GM18517 (cell line): ENCODE results near the gene RNU5B-1.

Source experiments
- ATAC-seq: cut with Tn5 transposase; IDR thresholded peaks from one replicate; pipeline ENCODE4 v1.9.1; 2021; ENCODE audit warnings: mild to moderate bottlenecking, moderate library complexity; ENCODE audit not compliant: unreplicated experiment

RNU5B-1 gene

DNA sequence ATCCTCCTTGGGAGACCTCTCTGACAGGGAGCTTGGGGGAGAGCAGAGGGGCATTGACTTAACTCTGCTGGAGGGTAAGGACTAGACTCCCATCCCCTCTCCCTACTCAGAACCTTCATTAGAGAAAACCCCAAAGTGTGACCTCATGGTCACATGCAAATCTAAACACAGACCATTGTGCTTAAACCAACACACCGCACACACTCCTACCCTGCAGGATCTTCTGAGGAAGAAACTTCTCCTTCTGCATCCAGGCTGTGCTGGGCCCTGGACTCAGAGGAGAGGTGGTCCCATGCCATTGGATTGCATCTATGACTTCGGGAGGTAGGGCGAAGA is 17.0 kb upstream of the RNU5B-1 start:
- no peak for ATAC-seq

DNA sequence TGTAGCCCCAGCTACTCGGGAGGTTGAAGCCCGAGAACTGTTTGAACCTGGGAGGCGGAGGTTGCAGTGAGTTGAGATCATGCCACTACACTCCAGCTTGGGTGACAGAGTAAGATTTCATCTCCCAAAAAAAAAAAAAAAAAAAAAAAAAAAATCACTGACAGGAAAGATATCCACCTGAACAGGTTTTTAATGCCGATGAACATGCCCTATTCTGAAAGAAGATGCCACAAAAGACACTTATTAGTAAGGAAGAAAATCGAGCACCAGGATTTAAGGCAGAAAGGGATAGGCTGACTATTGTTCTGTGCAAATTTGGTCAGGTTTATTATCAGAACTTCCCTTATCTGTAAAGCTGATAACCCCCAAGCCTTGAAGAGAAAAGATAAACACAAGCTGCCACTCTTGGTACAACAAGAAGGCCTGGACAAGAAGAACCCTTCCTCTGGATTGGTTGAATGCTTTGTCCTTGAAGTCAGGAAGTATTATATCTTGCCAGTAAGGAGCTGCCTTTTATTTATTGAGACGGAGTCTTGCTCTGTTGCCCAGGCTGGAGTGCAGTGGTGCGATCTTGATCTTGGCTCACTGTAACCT is 15.1 kb upstream of the RNU5B-1 start:
- no peak for ATAC-seq

DNA sequence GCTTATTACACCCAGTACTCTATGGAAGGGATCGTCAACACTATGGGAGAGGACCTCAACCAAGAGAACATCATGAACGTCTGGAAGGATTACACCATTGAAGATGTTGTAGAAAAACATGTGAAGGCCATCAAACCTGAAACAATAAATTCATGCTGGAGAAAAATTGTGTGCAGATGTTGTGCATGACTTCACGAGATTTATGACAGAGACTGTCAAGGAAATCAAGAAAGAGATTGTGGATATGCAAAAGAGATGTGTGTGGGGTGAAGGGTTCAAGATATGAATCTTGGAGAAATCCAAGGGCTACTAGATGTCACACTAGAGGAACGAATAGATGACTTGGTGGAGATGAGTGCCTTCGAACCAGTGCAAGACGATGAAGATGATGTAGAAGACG is 14.2 kb upstream of the RNU5B-1 start:
- no peak for ATAC-seq

DNA sequence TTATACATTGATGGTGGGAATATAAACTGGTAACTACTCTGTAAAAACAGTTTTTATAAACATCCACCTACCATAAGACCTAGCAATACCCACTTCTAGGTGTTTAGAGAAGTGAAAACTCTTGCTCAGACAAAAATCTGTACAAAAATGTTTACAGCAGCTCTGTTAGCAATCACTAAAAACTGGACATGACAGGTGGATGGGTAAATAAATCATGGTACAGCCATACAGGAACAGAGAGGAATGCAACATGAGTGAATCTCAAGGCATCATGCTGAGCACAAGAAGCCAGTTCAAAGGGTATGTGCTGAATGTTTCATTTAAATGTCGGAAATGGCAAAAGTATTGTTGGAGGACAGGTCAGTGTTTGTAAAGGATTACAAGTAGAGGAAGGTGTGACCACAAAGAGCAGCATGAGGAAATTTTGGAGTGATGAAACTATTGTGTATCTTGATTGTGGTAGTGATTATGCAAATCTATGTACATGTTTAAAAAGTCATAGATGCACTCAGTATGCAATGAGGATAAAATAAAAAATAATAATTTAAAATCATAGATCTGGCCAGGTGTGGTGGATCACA is 11.4 kb upstream of the RNU5B-1 start:
- ATAC-seq = no peak

DNA sequence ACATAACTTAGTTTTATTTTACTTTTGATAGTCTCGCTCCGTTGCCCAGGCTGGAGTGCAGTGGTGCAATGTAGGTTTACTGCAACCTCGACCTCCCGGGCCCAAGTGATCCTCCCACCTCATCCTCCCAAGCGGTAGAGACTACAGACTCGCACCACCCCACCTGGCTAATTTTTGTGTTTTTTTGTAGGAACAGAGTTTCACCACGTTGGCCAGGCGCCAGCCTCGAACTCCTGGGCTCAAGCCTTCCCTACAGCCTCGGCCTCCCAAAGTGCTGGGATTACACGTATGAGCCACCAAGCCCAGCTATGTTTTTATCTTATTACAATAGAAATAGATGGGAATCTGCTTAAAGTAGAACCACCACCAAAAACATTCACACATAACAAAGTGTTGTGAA is 5.7 kb upstream of the RNU5B-1 start:
- ATAC-seq = no peak

DNA sequence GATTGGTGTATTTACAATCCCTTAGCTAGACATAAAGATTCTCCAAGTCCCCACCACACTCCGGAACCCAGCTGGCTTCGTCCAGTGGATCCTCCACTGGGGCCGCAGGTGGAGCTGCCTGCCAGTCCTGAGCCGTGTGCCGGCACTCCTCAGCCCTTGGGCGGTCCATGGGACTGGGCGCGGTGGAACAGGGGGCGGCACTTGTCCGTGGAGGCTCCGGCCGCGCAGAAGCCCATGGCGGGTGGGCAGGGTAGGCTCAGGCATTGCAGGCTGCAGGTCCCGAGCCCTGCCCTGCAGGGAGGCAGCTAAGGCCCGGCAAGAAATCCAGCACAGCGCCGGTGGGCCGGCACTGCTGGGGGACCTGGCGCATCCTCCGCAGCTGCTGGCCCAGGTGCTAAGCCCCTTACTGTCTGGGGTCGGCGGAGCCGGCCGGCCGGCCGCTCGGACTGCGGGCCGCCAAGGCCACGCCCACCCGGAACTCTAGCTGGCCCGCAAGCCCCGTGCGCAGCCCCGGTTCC is 3.5 kb upstream of the RNU5B-1 start:
- no peak for ATAC-seq

DNA sequence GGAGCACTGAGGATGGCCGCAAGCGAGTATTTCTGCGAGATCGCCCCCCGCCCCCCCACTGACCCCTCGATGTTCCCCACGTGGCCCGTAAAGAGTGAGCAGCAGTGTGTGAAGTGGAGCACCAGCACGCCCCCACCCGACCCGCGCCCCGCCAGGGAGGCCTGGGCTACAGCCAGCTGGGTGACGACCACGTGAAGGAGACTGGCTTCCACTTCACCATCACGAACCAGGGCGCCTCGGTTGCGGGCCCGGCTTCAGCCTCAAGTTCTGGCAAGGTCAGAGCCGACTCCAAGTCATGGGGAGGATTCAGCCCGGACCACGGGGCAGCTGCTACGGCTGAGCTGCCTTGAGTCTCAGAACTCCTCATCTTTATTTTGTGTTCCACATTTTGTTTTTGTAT is 2.4 kb upstream of the RNU5B-1 start:
- ATAC-seq = no peak

DNA sequence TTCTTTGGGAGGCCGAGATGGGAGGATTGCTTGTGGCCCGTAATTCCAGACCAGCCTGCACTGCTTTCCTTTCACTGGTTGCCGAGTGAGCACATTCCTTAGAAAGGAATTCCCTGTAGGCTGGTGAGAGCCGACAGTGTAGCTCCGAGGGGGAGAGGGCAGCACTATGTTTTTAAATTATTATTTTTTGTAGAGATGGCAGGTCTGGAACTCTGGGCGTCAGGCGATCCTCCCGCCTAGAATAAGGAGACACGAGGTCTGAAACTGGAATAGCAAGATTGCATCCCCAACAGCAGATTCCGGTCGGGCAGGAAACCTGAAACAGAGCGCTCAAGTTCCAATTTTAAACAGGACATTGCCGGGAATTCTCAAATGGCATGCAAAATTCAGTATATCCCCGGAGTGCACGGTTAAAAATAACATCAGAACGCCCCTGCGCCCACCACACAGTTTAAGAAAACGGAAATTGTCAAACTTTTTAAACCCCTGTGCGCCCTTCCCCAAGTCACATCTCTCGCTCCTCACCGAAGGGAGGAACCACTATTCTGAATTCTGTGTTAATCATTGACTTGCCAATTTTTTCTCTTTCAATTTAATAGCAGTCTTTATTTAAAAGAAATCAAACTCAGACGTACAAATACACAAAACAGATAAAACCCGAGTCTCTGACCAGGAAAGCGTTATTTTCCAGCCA is 643 bp upstream of the RNU5B-1 start:
- no peak for ATAC-seq

DNA sequence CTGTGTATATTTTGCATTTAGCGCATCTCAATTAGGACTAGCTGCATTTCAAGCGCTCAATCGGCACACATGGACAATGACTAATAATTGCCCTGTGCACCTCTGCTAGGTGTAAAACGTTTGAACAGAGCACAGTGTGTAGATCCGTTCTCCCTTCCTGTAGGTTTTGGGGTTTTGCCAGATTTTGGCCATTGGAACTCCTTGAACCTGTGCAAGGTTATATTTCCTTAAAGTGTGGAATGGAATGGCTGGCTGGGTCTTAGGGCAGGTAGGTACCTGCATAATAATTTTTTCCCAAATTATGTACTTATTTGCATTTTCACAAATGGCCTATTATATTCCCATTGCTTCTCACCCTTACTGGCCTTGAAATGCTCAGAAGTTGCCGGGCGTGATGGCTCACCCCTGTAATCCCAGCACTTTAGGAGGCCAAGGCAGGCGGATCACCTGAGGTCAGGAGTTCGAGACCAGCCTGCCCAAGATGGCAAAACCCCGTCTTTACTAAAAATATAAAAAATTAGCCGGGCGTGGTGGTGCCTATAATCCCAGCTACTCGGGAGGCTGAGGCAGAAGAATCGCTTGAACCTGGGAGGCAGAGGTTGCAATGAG is 777 bp downstream of the RNU5B-1 start:
- no peak for ATAC-seq

DNA sequence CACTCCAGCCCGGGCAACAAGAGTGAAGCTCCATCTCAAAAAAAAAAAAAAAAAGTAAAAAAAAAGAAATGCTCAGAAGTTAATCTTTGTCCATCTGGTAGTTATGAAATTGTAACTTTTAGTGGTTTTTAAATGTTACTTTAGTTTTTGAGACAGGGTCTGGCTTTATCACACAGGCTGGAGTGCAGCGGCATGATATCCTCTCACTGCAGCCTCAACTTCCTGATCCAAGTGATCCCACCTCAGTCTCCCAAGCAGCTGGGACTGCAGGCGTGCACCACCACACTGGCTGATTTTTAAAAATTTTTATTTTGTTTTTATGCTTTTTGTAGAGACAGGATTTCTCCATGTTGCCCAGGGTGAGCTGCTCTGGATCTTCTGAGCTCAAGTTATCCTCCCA is 1.3 kb downstream of the RNU5B-1 start:
- no peak for ATAC-seq

DNA sequence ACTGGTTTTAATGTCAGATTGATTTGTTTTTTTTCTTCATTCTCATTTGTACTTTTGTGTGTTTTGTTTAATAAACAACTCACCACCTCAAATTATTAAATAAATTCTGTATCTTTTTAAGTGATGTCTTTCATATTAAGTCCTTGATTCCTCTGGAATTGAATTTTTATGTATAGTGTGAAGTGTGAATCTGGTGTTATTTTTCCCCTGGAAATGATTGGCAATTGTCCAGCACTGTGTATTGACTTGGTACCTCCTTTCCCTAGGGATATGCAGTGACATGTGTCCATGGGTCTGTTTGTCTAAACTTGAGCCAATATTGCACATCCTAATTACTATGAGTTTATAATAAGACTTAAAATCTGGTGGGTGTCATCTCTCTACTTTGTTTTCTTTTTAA is 2.1 kb downstream of the RNU5B-1 start:
- no peak for ATAC-seq

DNA sequence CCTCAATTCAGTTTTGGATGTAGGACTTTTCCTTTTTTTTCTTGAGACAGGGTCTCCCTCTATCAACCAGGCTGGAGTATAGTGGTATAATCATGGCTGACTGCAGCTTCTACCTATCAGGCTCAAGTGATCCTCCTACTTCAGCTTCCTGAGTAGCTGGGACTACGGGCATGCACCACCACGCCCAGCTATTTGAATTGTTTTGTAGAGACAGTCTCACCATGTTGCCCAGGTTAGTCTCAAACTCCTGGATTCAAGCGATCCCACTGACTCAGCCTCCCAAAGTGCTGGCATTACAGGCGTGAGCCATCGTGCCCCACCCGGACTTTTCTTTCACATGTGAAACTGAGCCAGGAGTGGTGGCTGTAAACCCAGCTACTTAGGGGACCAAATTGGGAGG is 3.5 kb downstream of the RNU5B-1 start:
- no peak for ATAC-seq

DNA sequence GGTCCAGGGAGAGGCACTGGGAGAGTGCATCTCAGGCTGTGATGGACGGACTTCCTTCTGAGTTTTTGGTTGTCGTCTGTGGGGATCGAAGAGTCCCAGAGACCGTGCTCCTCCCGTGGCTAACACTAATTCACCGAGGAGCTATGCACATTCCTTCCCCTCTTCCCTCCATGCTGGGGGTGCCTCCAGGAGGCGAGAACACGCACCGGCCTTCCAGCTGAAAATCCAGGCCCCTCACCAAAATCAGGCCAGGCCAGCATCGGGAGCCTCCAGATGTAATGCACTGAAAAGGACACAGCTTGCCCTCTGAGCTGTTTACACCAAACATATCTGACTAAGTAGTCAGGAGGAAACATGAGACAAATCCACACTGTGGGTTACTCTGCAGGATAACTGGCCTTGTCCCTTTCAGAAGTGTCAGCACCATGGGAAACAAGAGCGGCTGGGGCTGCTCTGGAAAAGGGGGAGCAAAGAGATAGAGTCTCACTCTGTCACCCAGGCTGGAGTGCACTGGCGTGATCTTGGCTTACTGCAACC is 5.5 kb downstream of the RNU5B-1 start:
- no peak for ATAC-seq

DNA sequence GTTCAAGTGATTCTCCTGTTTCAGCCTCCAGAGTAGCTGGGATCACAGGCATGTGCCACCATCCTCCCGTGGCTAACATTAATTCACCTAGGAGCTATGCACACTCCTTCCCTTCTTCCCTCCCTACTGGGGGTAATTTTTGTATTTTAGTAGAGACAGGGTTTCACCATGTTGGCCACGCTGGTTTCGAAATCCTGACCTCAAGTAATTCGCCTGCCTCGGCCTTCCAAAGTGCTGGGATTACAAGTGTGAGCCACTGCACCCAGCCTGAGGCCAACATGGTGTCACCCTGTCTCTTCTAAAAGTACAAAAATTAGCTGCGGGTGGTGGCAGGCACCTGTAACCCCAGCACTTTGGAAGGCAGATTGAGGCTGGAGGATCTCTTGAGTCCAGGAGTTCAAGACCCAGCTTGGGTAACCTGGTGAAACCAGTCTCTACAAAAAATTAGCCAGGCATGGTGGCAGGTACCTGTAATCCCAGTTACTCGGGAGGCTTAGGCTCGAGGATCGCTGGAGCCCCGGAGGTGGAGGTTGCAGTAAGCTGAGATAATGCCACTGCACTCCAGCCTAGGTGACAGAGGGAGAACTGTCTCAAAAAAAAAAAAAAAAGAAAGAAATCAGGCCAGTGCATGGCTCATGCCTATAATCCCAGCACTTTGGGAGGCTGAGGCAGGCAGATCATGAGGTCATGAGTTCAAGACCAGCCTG is 6.1 kb downstream of the RNU5B-1 start:
- ATAC-seq = no peak

DNA sequence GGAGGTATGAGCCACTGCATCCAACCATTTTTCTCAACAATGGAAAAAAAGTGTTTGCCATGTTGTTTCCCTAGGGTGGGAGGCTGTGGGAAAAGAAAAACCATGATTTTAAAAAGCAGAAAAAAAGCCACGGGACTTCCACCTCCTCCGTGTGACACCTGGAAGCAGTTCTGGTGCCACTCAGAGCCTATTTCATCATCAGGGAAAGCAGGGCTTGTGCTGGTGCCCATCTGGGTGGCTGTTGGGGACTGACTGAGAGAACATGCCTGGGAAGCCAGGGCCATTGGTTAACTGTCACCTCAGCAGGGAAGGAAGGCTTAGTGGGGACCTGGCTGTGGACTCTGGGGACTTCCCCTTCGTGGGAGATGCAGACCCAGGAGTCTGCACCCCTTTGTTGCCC is 7.3 kb downstream of the RNU5B-1 start:
- ATAC-seq = no peak

DNA sequence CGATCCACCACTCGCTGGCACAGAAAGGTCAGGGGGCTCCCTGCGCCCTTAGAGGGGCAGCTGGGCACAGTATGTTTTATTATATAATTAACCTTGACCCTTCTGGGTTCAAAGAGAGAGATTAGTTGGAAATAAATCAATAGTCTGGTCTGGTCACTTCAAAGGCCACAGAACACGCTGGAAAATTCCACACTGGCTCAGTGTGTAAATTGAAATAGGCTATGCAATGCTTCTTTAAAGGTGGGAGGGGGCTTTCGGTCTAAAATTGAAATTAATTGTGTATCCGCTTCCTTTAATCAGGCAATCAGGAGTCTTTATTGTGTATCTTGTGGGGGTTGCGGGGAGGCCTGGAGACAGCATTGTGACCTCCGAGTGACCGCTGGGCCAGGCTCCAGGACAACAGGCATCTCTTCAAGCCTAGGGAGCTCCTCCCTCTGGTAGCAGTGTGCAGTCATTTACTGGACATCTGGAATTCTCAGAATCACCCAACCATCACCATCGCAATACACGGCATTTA is 8.0 kb downstream of the RNU5B-1 start:
- ATAC-seq = no peak

DNA sequence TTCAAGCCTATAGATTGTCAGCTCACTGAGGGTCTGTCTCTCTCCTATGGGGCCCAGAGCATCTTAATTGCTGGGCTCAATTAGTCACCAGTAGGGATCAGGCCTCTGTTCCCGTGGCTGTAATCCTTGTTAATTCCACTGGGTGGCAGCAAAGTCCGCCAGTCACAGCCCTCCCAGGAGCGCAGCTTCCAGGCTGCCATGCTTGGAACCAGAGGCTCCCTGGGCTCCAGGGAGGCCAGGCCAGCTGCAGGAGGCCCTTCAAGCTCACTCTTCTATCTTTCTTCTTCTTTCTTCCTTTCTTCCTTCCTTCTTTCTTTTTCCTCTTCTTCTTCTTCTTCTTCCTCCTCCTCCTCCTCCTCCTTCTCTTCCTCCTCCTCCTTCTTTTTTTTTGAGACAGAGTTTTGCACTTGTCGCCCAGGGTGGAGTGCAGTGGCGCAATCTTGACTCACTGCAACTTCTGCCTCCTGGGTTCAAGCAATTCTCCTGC is 14.4 kb downstream of the RNU5B-1 start:
- no peak for ATAC-seq

DNA sequence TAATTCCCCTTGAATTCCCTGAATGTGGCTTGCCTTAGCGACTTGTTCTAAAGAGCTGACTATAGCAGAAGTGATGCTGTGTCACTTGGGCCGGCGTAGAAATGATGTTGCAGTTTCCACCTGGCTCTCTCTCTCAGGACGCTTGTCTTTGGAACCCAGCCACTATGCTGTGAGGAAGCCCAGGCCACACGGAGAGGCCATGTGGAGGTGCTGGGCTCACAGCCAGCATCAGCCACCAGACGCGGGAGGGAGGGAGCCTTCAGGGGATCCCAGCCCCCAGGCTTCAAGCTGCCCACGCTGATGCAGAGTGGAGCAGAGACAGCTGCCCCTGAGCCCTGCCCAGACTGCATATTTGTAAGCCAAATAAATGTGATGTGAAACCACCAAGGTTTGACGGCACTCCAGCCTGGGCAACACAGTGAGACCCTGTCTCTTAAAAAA is 18.6 kb downstream of the RNU5B-1 start:
- no peak for ATAC-seq

DNA sequence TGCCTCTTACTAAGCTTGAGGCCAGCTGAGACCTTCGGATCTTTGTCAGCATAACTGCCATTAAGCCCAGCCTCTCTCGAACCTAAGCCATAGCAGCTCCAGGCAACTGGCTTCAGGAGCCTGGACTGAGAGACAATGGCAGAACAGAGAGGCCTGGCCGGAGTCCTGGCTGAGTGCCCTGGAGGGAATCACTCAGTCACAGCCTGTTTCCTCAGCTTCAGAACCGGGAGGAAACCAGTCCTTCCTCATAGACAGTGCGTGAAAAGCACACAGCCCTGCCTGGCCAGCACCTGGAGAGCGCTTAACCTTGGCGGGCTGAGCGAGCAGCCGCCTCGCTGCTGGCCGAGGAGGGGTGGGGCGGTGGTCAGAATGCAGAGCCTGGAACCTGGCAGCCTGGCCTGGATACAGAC is 21.6 kb downstream of the RNU5B-1 start:
- ATAC-seq = no peak

DNA sequence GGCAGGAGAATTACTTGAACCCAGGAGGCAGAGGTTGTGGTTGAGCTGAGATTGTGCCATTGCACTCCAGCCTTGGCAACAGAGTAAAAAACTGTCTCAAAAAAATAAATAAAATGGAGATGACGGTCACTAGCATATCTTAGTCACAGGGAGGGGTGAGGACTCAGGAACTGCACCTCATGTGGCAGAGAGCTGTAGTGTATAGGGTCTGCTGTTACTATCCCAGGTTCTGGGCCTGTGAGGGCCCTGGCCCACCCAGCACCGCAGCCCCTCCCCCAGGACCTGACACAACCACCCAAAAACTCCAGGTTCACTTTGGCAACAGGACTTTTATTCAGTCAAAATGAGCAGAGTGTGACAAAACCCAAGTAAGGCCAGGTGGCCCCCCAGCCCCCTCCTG is 22.3 kb downstream of the RNU5B-1 start:
- ATAC-seq = no peak
